Mucosa of stomach (tissue), 1 donor: ENCODE measurements around the gene KDM2B.

Experiments used
- H3K27me3 ChIP-seq: one replicate; pipeline ENCODE4 v1.7.0; 2013; ENCODE audit warnings: mild to moderate bottlenecking, low read length; ENCODE audit not compliant: control insufficient read depth, insufficient read depth
- H3K36me3 ChIP-seq: one replicate; pipeline ENCODE4 v1.7.0; 2013; ENCODE audit warnings: low read length; ENCODE audit not compliant: control insufficient read depth, insufficient read depth
- H3K4me1 ChIP-seq: one replicate; pipeline ENCODE4 v1.7.0; 2013; ENCODE audit warnings: mild to moderate bottlenecking, low read length; ENCODE audit not compliant: control insufficient read depth, insufficient read depth
- H3K4me3 ChIP-seq: one replicate; pipeline ENCODE4 v1.7.0; 2013; ENCODE audit warnings: low read length
- H3K9ac ChIP-seq: one replicate; pipeline ENCODE4 v1.7.0; 2013; ENCODE audit warnings: mild to moderate bottlenecking, low read length, moderate library complexity
- H3K9me3 ChIP-seq: one replicate; pipeline ENCODE4 v1.7.0; 2013; ENCODE audit warnings: mild to moderate bottlenecking, low read length, moderate library complexity; ENCODE audit not compliant: control insufficient read depth
- donor health status: Pancreatic carcinoma.

Gene KDM2B

GRCh38 chr12:121452985-121453360 lies 127.8 kb downstream of the KDM2B start:
- Histone ChIP-seq H3K9me3 (no peaks in the 10 kb centered on the region), H3K27me3 (no peaks in the 10 kb centered on the region), H3K4me3 (no peak overlapping the region), H3K9ac (no peak overlapping the region), H3K36me3 (no peaks in the 10 kb centered on the region), H3K4me1 (peaks cover 4% of the 10 kb centered on the region)

- no peak overlapping the region for H3K9ac ChIP-seq
- no peaks in the 10 kb centered on the region for H3K9me3 ChIP-seq
- H3K4me1 ChIP-seq, result peaks cover 4% of the 10 kb centered on the region
- no peaks in the 10 kb centered on the region for H3K36me3 ChIP-seq
- no peak overlapping the region for H3K4me3 ChIP-seq
- H3K27me3 ChIP-seq, result no peaks in the 10 kb centered on the region
Observed at GRCh38 chr12:121452340-121452984, 128.4 kb downstream of the KDM2B start.

DNA sequence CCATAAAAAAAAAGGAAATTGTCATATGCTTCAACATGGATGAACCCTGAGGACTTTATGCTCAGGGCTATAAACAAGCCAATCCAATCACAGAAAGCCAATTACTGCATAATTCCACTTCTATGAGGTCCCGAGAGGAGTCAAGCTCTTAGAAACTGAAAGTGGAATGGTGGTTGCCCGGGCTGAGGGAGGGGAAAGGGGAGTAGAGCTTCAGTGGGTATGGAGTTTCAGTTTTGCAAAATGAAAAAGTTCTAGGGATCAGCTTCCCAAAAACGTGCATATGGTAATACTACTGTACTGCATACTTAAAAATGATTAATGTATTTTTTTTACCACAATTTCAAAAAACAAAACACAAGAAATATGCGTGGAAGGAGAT lies 128.9 kb downstream of the KDM2B start:
- peaks cover 4% of the 10 kb centered on the region for H3K4me1 ChIP-seq
- no peaks in the 10 kb centered on the region for H3K27me3 ChIP-seq
- no peak overlapping the region for H3K9ac ChIP-seq
- no peaks in the 10 kb centered on the region for H3K9me3 ChIP-seq
- no peak overlapping the region for H3K4me3 ChIP-seq
- H3K36me3 ChIP-seq, result no peaks in the 10 kb centered on the region

DNA sequence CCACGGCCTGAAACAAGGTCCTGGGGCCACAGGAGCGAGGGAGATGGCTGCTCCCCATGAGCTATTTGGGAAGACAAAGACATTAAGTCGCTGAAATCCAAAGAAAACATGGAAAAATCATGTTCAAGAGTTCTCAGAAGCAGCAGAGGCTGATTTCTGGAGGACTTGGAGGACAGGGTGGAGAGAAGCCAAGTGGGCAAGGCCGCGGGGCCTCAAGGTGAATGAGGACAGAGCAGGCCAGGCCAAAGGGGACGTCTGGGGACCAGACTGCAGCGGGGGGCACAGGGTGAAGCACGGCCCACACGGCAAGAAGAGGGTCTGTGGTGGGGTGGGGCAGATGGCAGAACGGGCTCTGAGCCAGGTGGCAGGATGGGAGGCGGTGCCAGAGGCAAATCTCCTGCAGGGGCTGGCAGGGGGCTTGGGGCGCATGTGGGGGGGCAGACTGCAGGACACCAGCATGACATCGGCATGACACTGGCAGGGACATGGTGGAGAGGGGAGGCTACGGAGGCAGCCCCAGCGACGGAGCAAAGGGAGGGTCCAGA lies 132.0 kb downstream of the KDM2B start:
- H3K9me3 ChIP-seq, result no peaks in the 10 kb centered on the region
- H3K9ac ChIP-seq, result no peak overlapping the region
- H3K27me3 ChIP-seq, result no peaks in the 10 kb centered on the region
- peaks cover 4% of the 10 kb centered on the region for H3K4me1 ChIP-seq
- H3K36me3 ChIP-seq, result no peaks in the 10 kb centered on the region
- H3K4me3 ChIP-seq, result no peak overlapping the region

DNA sequence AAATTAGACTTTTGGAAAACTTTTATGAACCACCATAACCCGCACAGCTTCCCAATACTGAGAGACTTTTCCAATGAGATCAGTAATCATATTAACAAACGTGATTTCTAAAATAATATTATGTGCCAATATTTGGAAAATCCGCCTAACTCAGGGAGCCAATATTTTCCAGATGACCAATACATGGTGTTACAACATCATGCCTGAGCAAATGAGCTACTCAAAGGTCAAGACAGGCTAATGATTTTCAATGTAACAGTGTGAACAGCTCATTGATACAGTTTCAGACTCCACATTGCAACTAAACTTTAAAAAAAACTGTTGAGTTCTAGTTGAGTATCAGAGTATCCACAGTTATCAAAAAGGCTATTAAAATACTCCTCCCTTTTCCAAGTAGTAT lies 134.1 kb downstream of the KDM2B start:
- Histone ChIP-seq H3K9ac (no peak overlapping the region), H3K9me3 (no peaks in the 10 kb centered on the region), H3K36me3 (no peaks in the 10 kb centered on the region), H3K4me3 (no peak overlapping the region), H3K27me3 (no peaks in the 10 kb centered on the region), H3K4me1 (no peaks in the 10 kb centered on the region)

- Histone ChIP-seq H3K4me3 (no peak overlapping the region), H3K36me3 (peaks cover under 1% of the 10 kb centered on the region), H3K27me3 (no peaks in the 10 kb centered on the region), H3K9me3 (no peaks in the 10 kb centered on the region), H3K4me1 (no peaks in the 10 kb centered on the region), H3K9ac (no peak overlapping the region)
Observed at GRCh38 chr12:121444842-121445202, 136.0 kb downstream of the KDM2B start.

DNA sequence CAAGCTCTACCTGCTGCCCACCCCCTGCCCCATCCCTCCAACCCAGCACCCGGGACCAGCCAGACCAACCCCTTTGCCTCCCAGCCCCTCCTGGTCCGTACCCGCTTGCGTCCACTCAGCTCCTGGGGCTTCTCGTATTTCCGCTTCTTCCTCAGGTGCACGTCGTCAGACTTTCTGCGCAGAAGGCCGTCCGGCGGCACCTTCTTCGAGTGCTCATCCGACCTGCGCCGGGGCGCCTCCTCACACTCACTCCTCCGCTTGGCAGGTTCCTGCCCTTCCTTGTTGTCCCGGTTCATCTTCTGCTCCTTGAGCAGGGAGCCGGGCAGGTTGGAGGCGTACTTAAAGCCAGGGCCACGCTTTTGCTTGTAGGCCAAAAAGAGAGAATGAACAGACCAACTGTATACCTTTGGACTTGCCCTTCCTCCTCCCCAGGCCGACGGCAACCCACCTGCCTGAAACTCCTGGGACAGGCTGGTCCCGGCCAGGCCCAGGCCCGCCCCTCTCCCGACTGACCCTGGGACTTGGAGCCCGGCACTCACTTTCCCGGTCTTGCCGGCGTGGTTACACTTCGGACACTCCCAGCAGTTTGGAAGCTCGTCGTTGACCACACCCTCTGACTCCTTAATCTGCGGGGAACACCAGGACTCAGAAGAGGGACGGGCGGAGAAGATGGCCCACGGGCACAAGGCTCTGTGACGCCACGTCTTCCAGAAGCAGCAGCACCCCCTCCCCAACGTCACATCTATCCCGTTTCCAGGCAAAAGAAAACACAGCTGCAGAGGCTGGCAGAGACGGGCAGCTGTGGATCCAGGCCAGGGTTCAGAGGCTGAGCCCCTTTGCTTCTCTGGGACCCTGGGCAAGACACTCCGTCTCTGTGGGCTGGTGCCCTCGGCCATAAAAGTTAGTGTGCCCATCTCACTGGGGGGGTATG lies 136.6 kb downstream of the KDM2B start:
- peaks cover 3% of the 10 kb centered on the region for H3K36me3 ChIP-seq
- H3K4me3 ChIP-seq, result no peak overlapping the region
- no peaks in the 10 kb centered on the region for H3K4me1 ChIP-seq
- no peaks in the 10 kb centered on the region for H3K9me3 ChIP-seq
- H3K27me3 ChIP-seq, result no peaks in the 10 kb centered on the region
- no peak overlapping the region for H3K9ac ChIP-seq

GRCh38 chr12:121443193-121443870 lies 137.5 kb downstream of the KDM2B start:
- H3K9ac ChIP-seq, result no peak overlapping the region

DNA sequence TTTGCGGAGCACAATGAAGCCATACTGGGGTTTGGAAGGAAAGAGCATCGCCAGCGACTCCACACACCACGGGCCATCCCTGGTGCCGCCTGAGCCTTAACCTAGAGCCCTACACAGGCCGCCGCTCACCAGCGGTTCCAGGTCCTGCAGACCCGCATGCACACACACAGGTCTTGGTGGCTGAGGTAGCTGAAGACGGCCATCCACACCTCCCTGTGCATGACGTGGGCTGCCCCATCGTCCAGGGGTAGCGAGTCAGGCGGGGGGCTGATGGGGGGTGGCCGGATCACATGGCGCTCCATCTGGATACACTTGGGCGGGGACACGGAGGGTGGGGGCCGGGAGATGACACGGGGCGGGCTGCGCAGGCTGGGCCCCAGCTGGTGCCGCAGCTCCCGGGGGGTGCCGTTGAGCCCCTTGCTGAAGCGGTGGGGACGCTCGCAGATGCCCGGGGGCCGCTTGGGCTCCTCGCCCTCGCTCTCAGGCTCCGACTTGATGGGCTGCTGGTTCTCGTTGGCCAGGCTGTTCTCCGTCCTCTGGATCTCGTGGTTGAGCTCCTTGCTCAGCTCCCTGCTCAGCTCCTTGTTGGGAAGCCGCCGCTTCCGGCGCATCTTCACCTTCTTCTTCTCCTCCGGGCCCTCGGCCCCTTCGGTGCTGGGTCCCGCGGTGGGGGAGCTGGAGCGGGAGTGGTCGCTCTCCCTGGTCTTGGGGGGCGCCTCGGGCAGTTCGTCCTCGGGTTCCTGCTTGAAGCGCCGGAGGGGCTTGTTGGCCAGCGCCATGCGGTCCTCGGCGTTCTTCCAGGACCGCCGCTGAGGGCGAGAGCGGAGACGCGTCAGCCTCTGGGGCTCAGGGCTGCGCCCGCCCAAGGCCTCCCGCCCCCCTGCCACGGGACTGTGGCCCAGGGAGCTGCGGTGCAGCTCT lies 138.5 kb downstream of the KDM2B start:
- Histone ChIP-seq H3K36me3 (peaks cover 3% of the 10 kb centered on the region), H3K9me3 (no peaks in the 10 kb centered on the region), H3K4me3 (no peak overlapping the region)

More at GRCh38 chr12:121443193-121443870, 137.5 kb downstream of the KDM2B start:
- H3K4me3 ChIP-seq, result no peak overlapping the region
- H3K4me1 ChIP-seq, result no peaks in the 10 kb centered on the region
- H3K36me3 ChIP-seq, result peaks cover 3% of the 10 kb centered on the region
- no peaks in the 10 kb centered on the region for H3K27me3 ChIP-seq
- no peaks in the 10 kb centered on the region for H3K9me3 ChIP-seq

DNA sequence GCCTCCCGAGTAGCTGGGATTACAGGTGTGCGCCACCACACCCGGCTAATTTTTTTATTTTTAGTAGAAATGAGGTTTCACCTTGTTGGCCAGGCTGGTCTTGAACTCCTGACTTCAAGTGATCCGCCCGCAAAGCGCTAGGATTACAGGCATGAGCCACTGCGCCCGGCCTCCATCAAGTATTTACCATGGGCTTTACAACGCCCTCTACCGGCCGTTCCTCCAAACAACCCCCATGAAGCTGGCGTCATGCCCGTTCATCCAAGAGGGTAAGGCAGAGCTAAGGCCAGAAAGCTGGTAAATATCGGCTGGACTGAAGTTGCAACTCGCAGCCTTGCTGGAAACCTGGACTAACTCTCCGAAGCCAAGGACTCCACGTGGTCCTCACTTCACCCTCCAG lies 139.3 kb downstream of the KDM2B start:
- no peaks in the 10 kb centered on the region for H3K4me1 ChIP-seq
- H3K36me3 ChIP-seq, result peaks cover 3% of the 10 kb centered on the region
- H3K9me3 ChIP-seq, result no peaks in the 10 kb centered on the region
- no peak overlapping the region for H3K4me3 ChIP-seq
- no peaks in the 10 kb centered on the region for H3K27me3 ChIP-seq
- no peak overlapping the region for H3K9ac ChIP-seq

More for the DNA sequence above, 138.5 kb downstream of the KDM2B start:
- no peaks in the 10 kb centered on the region for H3K4me1 ChIP-seq
- H3K9ac ChIP-seq, result no peak overlapping the region
- no peaks in the 10 kb centered on the region for H3K27me3 ChIP-seq

DNA sequence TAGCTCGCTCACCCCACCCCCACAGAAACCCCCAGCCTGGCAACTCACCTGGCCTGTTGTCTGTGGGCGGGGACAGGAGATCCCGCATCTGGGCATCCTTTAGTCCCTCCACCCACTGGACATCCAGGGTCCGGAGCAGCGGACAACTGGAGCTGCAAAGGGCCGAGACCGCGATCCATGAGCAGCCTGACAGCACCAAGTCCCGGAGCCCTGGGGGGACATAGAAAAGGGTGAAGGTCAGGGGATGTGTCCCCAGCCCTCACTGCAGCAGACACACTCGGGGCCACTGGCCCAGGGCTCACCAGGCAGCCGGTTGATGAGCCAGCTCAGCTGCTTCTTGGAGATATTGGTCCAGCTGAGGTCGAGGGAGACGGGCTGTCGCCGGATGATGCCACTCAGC lies 140.1 kb downstream of the KDM2B start:
- no peaks in the 10 kb centered on the region for H3K4me1 ChIP-seq
- no peak overlapping the region for H3K9ac ChIP-seq
- H3K4me3 ChIP-seq, result no peak overlapping the region
- H3K27me3 ChIP-seq, result no peaks in the 10 kb centered on the region
- H3K9me3 ChIP-seq, result no peaks in the 10 kb centered on the region
- H3K36me3 ChIP-seq, result peaks cover 3% of the 10 kb centered on the region
